ENCODE measurements around the gene ZNF862. TPM values are rescaled to one million over a fixed set of nuclear protein-coding genes. Genes with fewer than 3 reads are reported as not detected.
A peak's percentile ranks its signal among the peaks of the same experiment; 100 is the strongest.
"Not testable (repeated sequence)": the region's sequence is repeated elsewhere in the genome, so short reads cannot be mapped to it uniquely, and the experiment has no call there.

Gene ZNF862
- total RNA-seq, 1 donor from 2014 or later = 10.4 TPM

GRCh38 chr7:149885191-149886017 lies 47.2 kb downstream of the ZNF862 start:
- intact Hi-C loops (cut with micrococcal nuclease) = no loop called here
- H3K9me3 ChIP-seq (replicated peaks) = no peaks in the 10 kb centered on the region
- no peak for DNase-seq
- no peak for TF ChIP-seq CTCF (IDR thresholded peaks at IDR 0.05; ENCODE audit: borderline replicate concordance)
- H3K27ac ChIP-seq (replicated peaks) = peak overlapping the region; percentile 77
- H3K27me3 ChIP-seq (ENCODE audit: low read depth) = no peaks in the 10 kb centered on the region
- peaks cover 60% of the 10 kb centered on the region for H3K4me1 ChIP-seq
- H3K36me3 ChIP-seq = no peaks in the 10 kb centered on the region
- no peak overlapping the region for H3K4me3 ChIP-seq

- intact Hi-C loops (cut with micrococcal nuclease) = no loop called here
Observed at GRCh38 chr7:149886018-149886415, 47.8 kb downstream of the ZNF862 start.

GRCh38 chr7:149887311-149887710 lies 49.1 kb downstream of the ZNF862 start:
- Histone ChIP-seq H3K4me3 (no peak overlapping the region), H3K9me3 (replicated peaks) (no peaks in the 10 kb centered on the region), H3K36me3 (no peaks in the 10 kb centered on the region), H3K27ac (replicated peaks) (no peak overlapping the region), H3K4me1 (peaks cover 41% of the 10 kb centered on the region), H3K27me3 (ENCODE audit: low read depth) (no peaks in the 10 kb centered on the region)
- TF ChIP-seq CTCF (IDR thresholded peaks at IDR 0.05; ENCODE audit: borderline replicate concordance) = no peak
- no peak for DNase-seq
- intact Hi-C loops (cut with micrococcal nuclease) = no loop called here

More at GRCh38 chr7:149886018-149886415, 47.8 kb downstream of the ZNF862 start:
- Histone ChIP-seq H3K27ac (replicated peaks) (peak overlapping the region; percentile 77), H3K4me1 (peaks cover 54% of the 10 kb centered on the region), H3K36me3 (no peaks in the 10 kb centered on the region), H3K27me3 (ENCODE audit: low read depth) (no peaks in the 10 kb centered on the region), H3K4me3 (no peak overlapping the region), H3K9me3 (replicated peaks) (no peaks in the 10 kb centered on the region)
- no peak for DNase-seq
- no peak for TF ChIP-seq CTCF (IDR thresholded peaks at IDR 0.05; ENCODE audit: borderline replicate concordance)

- intact Hi-C loops (cut with micrococcal nuclease); H3K4me3 ChIP-seq; H3K36me3 ChIP-seq: not testable (repeated sequence)
Observed at GRCh38 chr7:149890715-149891114, 52.5 kb downstream of the ZNF862 start.

GRCh38 chr7:149894957-149895356 lies 56.8 kb downstream of the ZNF862 start:
- H3K27ac ChIP-seq (replicated peaks); intact Hi-C loops (cut with micrococcal nuclease); DNase-seq: not testable (repeated sequence)

More at GRCh38 chr7:149890715-149891114, 52.5 kb downstream of the ZNF862 start:
- not testable (repeated sequence) for DNase-seq; H3K27ac ChIP-seq (replicated peaks); H3K4me1 ChIP-seq; H3K9me3 ChIP-seq (replicated peaks); H3K27me3 ChIP-seq (ENCODE audit: low read depth)

GRCh38 chr7:149907776-149908376 lies 69.7 kb downstream of the ZNF862 start:
- intact Hi-C loops (cut with micrococcal nuclease); H3K27ac ChIP-seq (replicated peaks); H3K36me3 ChIP-seq; DNase-seq; H3K4me3 ChIP-seq; H3K4me1 ChIP-seq; H3K27me3 ChIP-seq (ENCODE audit: low read depth); H3K9me3 ChIP-seq (replicated peaks): not testable (repeated sequence)

More at GRCh38 chr7:149894957-149895356, 56.8 kb downstream of the ZNF862 start:
- H3K4me3 ChIP-seq; H3K4me1 ChIP-seq; H3K9me3 ChIP-seq (replicated peaks); H3K27me3 ChIP-seq (ENCODE audit: low read depth); H3K36me3 ChIP-seq: not testable (repeated sequence)

- H3K9me3 ChIP-seq (replicated peaks); H3K4me3 ChIP-seq; DNase-seq; H3K27me3 ChIP-seq (ENCODE audit: low read depth); intact Hi-C loops (cut with micrococcal nuclease); H3K4me1 ChIP-seq; H3K36me3 ChIP-seq; H3K27ac ChIP-seq (replicated peaks): not testable (repeated sequence)
Observed at GRCh38 chr7:149910219-149910618, 72.0 kb downstream of the ZNF862 start.

GRCh38 chr7:149912126-149912525 lies 74.0 kb downstream of the ZNF862 start:
- H3K27ac ChIP-seq (replicated peaks); H3K36me3 ChIP-seq; H3K4me1 ChIP-seq; H3K9me3 ChIP-seq (replicated peaks); H3K27me3 ChIP-seq (ENCODE audit: low read depth); H3K4me3 ChIP-seq; DNase-seq; intact Hi-C loops (cut with micrococcal nuclease): not testable (repeated sequence)

Data from left ventricle myocardium inferior (tissue), 1 donor.